HEK293 (cell line): ENCODE measurements around the gene PSMC4.
A peak's percentile ranks its signal among the peaks of the same experiment; 100 is the strongest.

Experiments
- CTCF ChIA-PET: fragments of 350-600 bp; formaldehyde crosslinking; extraction: SDS; loops from one replicate; lab custom pipeline; 2021; ENCODE audit warnings: antibody characterized with exemption; lab: Yijun Ruan, JAX
- POLR2A ChIA-PET: fragments of 300-600 bp; formaldehyde crosslinking; extraction: SDS; loops from one replicate; lab custom pipeline; 2020; ENCODE audit warnings: antibody characterized with exemption, inconsistent platforms; lab: Yijun Ruan, JAX
- H3K27ac ChIP-seq: fragments of 200-500 bp; sonication (Bioruptor generic); 2 replicates; pipeline ENCODE4 v1.5.1; 2014; ENCODE audit warnings: low read depth, low read length, control low read depth, inconsistent platforms; ENCODE audit errors: extremely low read depth
- H3K36me3 ChIP-seq, 2 experiments: fragments of 200-500 bp in 1 of 2; sonication (Bioruptor generic) in 1 of 2; 1 replicate in 1 of 2; 2 replicates in 1 of 2; pipeline ENCODE4 v1.5.1; 2014 to 2017; ENCODE audit warnings: inconsistent platforms in 2 of 2, low read length in 2 of 2; ENCODE audit not compliant: control insufficient read depth in 2 of 2, insufficient read depth in 1 of 2
- H3K4me1 ChIP-seq: fragments of 200-500 bp; sonication (Bioruptor generic); 2 replicates; pipeline ENCODE4 v1.5.1; 2014; ENCODE audit warnings: mild to moderate bottlenecking, low read length, inconsistent platforms; ENCODE audit not compliant: control insufficient read depth, insufficient read depth
- H3K4me3 ChIP-seq: 2 replicates; pipeline ENCODE4 v1.5.1; 2011; ENCODE audit warnings: low read depth, mild to moderate bottlenecking, control low read depth, low read length, moderate library complexity
- H3K9me3 ChIP-seq: fragments of 200-500 bp; sonication (Bioruptor generic); 2 replicates; pipeline ENCODE4 v1.5.1; 2014; ENCODE audit warnings: low read depth, low read length, inconsistent platforms; ENCODE audit not compliant: control insufficient read depth, insufficient read depth
- CTCF ChIP-seq: fragments of 450-650 bp; formaldehyde crosslinking; IDR thresholded peaks from 2 replicates; pipeline ENCODE4 v1.5.1; 2016; ENCODE audit warnings: missing biosample characterization, missing genetic modification characterization
- GLI4 ChIP-seq: fragments of 450-650 bp; formaldehyde crosslinking; IDR thresholded peaks from 2 replicates; pipeline ENCODE4 v1.5.1; 2016; ENCODE audit warnings: missing biosample characterization, missing genetic modification characterization
- HIC1 ChIP-seq: fragments of 450-650 bp; formaldehyde crosslinking; IDR thresholded peaks from 2 replicates; pipeline ENCODE4 v1.5.1; 2016; ENCODE audit warnings: missing biosample characterization, missing genetic modification characterization
- KLF7 ChIP-seq: fragments of 450-650 bp; formaldehyde crosslinking; IDR thresholded peaks from 2 replicates; pipeline ENCODE4 v1.5.1; 2016; ENCODE audit warnings: missing biosample characterization, missing genetic modification characterization, borderline replicate concordance
- PBX3 ChIP-seq: sonication (generic); formaldehyde crosslinking; IDR thresholded peaks from 2 replicates; pipeline ENCODE4 v1.8.1; 2022; ENCODE audit warnings: mild to moderate bottlenecking, moderate library complexity, missing genetic modification reagents
- PRDM10 ChIP-seq: fragments of 450-650 bp; formaldehyde crosslinking; IDR thresholded peaks from 2 replicates; pipeline ENCODE4 v1.5.1; 2016; ENCODE audit warnings: missing biosample characterization, missing genetic modification characterization
- RBAK ChIP-seq: fragments of 450-650 bp; formaldehyde crosslinking; IDR thresholded peaks from 2 replicates; pipeline ENCODE4 v1.5.1; 2016; ENCODE audit warnings: missing biosample characterization, missing genetic modification characterization
- ZBTB21 ChIP-seq: fragments of 450-650 bp; formaldehyde crosslinking; IDR thresholded peaks from 2 replicates; pipeline ENCODE4 v1.5.1; 2017; ENCODE audit warnings: missing biosample characterization, missing genetic modification characterization
- ZBTB48 ChIP-seq: fragments of 450-650 bp; formaldehyde crosslinking; IDR thresholded peaks from 2 replicates; pipeline ENCODE4 v1.5.1; 2016; ENCODE audit warnings: missing biosample characterization, missing genetic modification characterization
- ZNF140 ChIP-seq: fragments of 450-650 bp; formaldehyde crosslinking; IDR thresholded peaks from 2 replicates; pipeline ENCODE4 v1.5.1; 2016; ENCODE audit warnings: missing biosample characterization, missing genetic modification characterization
- ZNF148 ChIP-seq: fragments of 450-650 bp; formaldehyde crosslinking; IDR thresholded peaks from 2 replicates; pipeline ENCODE4 v1.5.0; 2017; ENCODE audit warnings: missing biosample characterization, missing genetic modification characterization, borderline replicate concordance
- ZNF221 ChIP-seq: fragments of 450-650 bp; formaldehyde crosslinking; IDR thresholded peaks from 2 replicates; pipeline ENCODE4 v1.5.1; 2017; ENCODE audit warnings: missing biosample characterization, missing genetic modification characterization, borderline replicate concordance
- ZNF248 ChIP-seq: fragments of 450-650 bp; formaldehyde crosslinking; IDR thresholded peaks from 2 replicates; pipeline ENCODE4 v1.5.1; 2017; ENCODE audit warnings: missing biosample characterization, missing genetic modification characterization
- ZNF292 ChIP-seq: fragments of 450-650 bp; formaldehyde crosslinking; IDR thresholded peaks from 2 replicates; pipeline ENCODE4 v1.5.1; 2016; ENCODE audit warnings: low read depth, missing biosample characterization, missing genetic modification characterization, borderline replicate concordance
- ZNF335 ChIP-seq: fragments of 450-650 bp; formaldehyde crosslinking; conservative IDR thresholded peaks from 2 replicates; pipeline ENCODE4 v1.5.1; 2016; ENCODE audit warnings: missing biosample characterization, missing genetic modification characterization
- ZNF350 ChIP-seq: fragments of 450-650 bp; formaldehyde crosslinking; IDR thresholded peaks from 2 replicates; pipeline ENCODE4 v1.5.0; 2017; ENCODE audit warnings: missing biosample characterization, mild to moderate bottlenecking, missing genetic modification characterization
- ZNF571 ChIP-seq: fragments of 450-650 bp; formaldehyde crosslinking; IDR thresholded peaks from 2 replicates; pipeline ENCODE4 v1.5.0; 2017; ENCODE audit warnings: missing biosample characterization, missing genetic modification characterization
- ZNF621 ChIP-seq: fragments of 450-650 bp; formaldehyde crosslinking; IDR thresholded peaks from 2 replicates; pipeline ENCODE4 v1.5.1; 2017; ENCODE audit warnings: missing biosample characterization, missing genetic modification characterization
- ZNF623 ChIP-seq: fragments of 450-650 bp; formaldehyde crosslinking; IDR thresholded peaks from 2 replicates; pipeline ENCODE4 v1.5.1; 2016; ENCODE audit warnings: missing biosample characterization, missing genetic modification characterization
- ZNF830 ChIP-seq: fragments of 450-650 bp; IDR thresholded peaks from 2 replicates; pipeline ENCODE4 v1.5.0; 2018; ENCODE audit warnings: missing biosample characterization, missing genetic modification characterization, low read depth, mild to moderate bottlenecking, moderate library complexity
- ZNF837 ChIP-seq: fragments of 450-650 bp; formaldehyde crosslinking; IDR thresholded peaks from 2 replicates; pipeline ENCODE4 v1.5.1; 2016; ENCODE audit warnings: missing biosample characterization, missing genetic modification characterization
- ZSCAN4 ChIP-seq: fragments of 450-650 bp; formaldehyde crosslinking; IDR thresholded peaks from 2 replicates; pipeline ENCODE4 v1.5.1; 2017; ENCODE audit warnings: missing biosample characterization, missing genetic modification characterization

Gene PSMC4

GRCh38 chr19:39996811-39997637 lies 26.1 kb downstream of the PSMC4 start, which contains the start of gene ZNF546:
Gene ZNF546, plus strand, starts transcription at chr19:39997060. Its CDS starts 1,267 bp downstream, at chr19:39998327.
- Histone ChIP-seq H3K9me3 (0 out of 2 replicates have a peak, but pooled peaks cover 4% of the 10 kb centered on the region), H3K36me3 (peaks cover 3 to 40% of the 10 kb centered on the region in 2 experiments), H3K4me1 (peaks cover 9% of the 10 kb centered on the region), H3K4me3 (peak within 1 kb of the TSS; percentile 84), H3K27ac (peak within 1 kb of the TSS; percentile 83)
- ChIA-PET POLR2A (interaction anchor here (0.6 to 3.1 kb wide), 16 partner anchors 8 to 561 kb away, joined by 3 to 49 read pairs (median 4); partner anchors contain the start of genes FBL, PSMC4, RPS16 and ZNF780A), CTCF (interaction anchor here (0.5 to 2.5 kb wide), 7 partner anchors 27 to 501 kb away, joined by 3 to 17 read pairs (median 3); partner anchors contain the start of genes PSMC4 and TTC9B)
- TF ChIP-seq RBAK (tag by site-specific recombination) (no peak), PRDM10 (tag by site-specific recombination) (peak; percentile 90), PBX3 (CRISPR knock-in tag) (no peak), ZNF148 (tag by site-specific recombination) (peak; percentile 74; the same call in 1 of the 2 replicates), ZNF621 (tag by site-specific recombination) (no peak), ZNF571 (tag by site-specific recombination) (no peak), ZBTB48 (tag by site-specific recombination) (peak; percentile 99), GLI4 (tag by site-specific recombination) (no peak), ZNF623 (tag by site-specific recombination) (peak; percentile 32; the same call in 1 of the 2 replicates), ZNF335 (tag by site-specific recombination) (peak; percentile 100), ZNF140 (tag by site-specific recombination) (no peak), ZSCAN4 (tag by site-specific recombination) (peak; percentile 93), HIC1 (tag by site-specific recombination) (0 out of 2 replicates have a peak, but pooled peaks have one; percentile 27), ZNF248 (tag by site-specific recombination) (0 out of 2 replicates have a peak, but pooled peaks have one; percentile 7), ZNF350 (tag by site-specific recombination) (no peak), ZNF837 (tag by site-specific recombination) (0 out of 2 replicates have a peak, but pooled peaks have one; percentile 64), ZNF830 (tag by site-specific recombination) (no peak), ZNF292 (tag by site-specific recombination) (no peak), ZBTB21 (tag by site-specific recombination) (no peak; the same call in 1 of the 2 replicates), ZNF221 (tag by site-specific recombination) (no peak), KLF7 (tag by site-specific recombination) (peak; percentile 65), CTCF (peak; percentile 69)
